NCI-H1092 (cell line): ENCODE measurements around the gene DEFB119.
"Not testable (repeated sequence)": the region's sequence is repeated elsewhere in the genome, so short reads cannot be mapped to it uniquely, and the experiment has no call there.

Source experiments
- DNase-seq: peaks from one replicate; lab custom pipeline; 2025; lab: John Stamatoyannopoulos, UW

The DEFB119 gene, protein sequence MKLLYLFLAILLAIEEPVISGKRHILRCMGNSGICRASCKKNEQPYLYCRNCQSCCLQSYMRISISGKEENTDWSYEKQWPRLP

DNA sequence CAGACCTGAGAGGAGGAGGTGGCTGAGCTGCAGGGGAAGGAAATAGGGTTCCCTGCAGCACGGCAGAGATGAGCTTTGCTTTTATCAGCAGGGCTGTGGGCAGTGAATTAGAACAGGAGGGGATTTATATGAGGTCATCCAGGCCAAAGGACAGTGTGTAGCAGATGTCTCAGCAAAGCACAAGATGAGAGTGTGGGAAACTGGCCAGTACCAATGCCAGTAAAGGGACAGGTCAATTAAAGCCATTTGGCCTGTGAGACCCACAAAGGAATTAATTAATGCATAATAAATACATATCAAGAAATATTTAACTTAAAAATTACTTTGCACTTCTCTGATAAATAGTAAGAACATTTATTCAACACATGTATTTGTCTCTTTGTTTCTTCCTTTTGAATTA lies at the start of gene DEFB119:
Gene DEFB119, minus strand, starts transcription at position 101 of the 400 bp plus-strand sequence. CDS start 107 bp downstream, outside the sequence.
- DNase-seq = no peak

DNA sequence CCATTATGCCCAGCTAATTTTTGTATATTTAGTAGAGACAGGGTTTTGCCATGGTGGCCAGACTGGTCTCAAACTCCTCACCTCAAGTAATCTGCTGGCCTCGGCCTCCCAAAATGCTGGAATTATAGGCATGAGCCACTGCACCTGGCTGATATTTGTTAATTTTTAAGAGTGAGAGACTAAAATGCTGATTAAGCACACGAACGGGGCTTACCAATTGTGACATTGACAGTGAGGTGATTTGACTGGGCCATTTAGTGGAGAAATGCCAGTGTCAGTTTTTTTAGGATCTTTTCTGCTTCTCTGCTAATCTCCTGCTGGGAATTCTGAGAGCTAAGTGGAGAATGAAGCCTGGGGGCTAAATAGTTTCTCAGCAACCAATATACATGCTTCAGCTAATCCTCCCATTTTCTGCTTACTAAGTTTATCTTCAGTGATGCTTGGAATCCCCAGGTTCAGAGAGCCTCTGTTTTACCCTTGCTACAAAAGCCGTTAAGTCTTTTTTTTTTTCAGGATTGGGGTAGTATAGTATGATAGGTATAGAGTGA lies 40.3 kb upstream of the DEFB119 start:
- DNase-seq = no peak

DNA sequence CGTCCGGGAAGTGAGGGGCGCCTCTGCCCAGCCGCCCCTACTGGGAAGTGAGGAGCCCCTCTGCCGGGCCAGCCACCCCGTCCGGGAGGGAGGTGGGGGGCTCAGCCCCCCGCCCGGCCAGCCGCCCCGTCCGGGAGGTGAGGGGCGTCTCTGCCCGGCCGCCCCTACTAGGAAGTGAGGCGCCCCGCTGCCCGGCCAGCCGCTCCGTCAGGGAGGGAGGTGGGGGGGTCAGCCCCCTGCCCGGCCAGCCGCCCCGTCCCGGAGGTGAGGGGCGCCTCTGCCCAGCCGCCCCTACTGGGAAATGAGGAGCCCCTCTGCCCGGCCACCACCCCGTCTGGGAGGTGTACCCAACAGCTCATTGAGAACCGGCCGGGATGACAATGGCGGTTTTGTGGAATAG lies 37.2 kb upstream of the DEFB119 start:
- DNase-seq = not testable (repeated sequence)

DNA sequence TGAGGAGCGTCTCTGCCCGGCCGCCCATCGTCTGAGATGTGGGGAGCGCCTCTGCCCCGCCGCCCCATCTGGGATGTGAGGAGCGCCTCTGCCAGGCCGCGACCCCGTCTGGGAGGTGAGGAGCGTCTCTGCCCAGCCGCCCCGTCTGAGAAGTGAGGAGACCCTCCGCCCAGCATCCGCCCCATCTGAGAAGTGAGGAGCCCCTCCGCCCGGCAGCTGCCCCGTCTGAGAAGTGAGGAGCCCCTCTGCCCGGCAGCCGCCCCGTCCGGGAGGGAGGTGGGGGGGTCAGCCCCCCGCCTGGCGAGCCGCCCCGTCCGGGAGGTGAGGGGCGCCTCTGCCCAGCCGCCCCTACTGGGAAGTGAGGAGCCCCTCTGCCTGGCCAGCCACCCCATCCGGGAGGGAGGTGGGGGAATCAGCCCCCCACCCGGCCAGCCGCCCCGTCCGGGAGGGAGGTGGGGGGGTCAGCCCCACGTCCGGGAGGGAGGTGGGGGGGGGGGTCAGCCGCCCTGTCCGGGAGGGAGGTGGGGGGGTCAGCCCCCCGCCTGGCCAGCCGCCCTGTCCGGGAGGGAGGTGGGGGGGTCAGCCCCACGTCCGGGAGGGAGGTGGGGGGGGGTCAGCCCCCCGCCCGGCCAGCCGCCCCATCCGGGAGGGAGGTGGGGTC lies 36.6 kb upstream of the DEFB119 start:
- not testable (repeated sequence) for DNase-seq

DNA sequence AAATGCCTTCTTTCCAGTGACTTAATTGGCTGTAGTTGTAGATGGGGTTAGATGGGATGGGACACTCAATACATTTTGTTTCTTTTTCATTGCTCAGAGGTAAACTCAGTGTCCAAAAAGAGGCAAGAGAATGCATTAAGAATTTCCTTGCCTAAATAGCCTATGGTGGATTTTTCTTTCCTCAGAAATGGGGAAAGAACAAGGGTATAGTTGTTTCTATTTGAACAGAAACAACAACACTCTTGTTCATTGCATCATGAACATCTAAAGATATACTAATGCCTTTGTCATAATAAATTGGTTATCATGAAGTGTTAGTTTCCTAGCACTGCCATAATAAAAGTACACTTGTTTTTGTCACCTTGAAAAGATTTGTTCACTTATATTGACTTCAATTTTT lies 35.4 kb upstream of the DEFB119 start:
- DNase-seq = no peak

DNA sequence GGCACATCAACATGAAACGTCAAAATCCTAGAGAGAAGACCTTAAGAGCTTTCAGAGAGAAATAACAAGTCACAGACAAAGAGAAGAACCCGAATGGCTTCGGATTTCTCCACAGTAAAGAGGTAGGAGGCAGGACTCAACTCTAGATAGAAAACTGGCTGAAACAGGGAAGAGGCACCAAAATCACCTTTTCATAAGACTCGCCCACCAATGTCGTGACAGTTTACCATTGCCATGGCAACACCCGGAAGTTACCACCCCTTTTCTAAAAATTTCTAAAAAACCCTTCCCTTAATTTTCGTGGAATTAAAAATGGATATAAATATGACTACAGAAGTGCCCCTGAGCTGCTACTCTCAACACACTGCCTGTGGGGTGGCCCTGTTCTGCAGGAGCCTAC lies 27.9 kb upstream of the DEFB119 start:
- DNase-seq = no peak

DNA sequence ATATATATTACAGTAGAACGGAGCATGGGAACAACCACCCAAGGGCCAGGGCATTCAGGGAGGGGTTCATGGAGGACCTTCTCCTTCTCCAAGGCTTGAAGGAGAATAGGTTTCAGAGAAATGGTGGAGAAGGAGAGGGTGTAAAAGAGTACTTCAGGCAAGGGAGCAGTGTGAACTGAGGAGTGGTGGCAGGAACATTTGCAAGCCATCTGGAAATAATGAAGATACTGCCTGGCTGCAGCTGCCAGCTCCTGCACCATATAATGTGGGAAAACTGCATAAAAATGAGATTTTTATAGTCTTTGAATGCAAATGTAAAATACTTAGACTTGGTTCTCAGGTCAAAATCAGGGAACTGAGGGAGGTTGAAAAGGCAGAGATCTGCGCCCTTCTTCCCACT lies 25.3 kb upstream of the DEFB119 start:
- DNase-seq = no peak

DNA sequence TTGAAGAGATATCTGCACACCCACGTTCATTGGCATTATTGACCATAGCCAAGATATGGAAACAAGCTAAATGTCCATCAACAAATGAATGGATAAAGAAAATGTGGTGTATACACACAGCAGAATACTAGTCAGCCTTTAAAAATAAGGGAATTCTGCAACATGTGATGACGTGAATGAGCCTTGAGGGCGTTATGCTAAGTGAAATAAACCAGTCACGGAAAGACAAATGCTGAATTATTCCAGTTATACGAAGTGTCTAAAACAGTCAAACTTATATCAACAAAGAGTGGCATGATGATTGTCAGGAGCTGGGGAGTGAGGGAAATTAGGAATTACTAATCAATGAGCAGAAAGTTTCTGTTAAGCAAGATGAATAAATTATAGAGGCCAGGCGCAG lies 24.0 kb upstream of the DEFB119 start:
- no peak for DNase-seq

DNA sequence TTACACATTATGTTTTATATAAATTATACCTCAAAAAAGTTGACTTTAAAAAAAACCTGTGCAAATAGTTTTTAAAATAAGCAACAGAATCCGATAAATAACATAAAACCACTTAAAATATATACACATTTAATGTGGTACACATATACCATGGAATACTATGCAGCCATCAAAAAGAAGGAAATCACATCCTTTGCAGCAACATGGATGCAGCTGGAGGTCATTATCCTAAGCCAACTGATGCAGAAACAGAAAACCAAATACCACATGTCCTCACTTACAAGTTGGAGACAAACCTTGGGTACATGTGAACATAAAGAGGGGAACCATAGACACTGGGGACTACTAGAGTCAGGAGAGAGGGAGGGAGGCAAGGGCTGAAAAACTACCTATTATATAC lies 19.6 kb upstream of the DEFB119 start:
- no peak for DNase-seq

DNA sequence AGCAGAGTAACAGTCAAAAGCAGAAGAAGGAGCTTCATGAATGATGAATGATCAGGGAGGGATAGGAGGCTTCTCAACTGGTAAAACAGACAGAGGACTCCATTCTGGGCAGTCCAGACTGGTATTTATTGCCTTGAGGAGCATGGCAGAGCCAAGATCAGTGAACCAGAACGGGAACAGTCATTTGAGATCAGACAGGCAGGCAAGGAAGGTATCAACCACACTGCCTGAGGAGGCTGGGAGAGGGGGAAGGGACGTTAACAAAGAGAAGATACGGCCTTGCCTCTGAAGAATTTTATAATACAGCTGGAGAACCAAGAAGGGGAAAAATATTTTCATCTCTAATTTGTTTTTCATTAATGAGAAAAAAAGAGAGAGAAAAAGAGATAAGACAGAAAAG lies 15.7 kb upstream of the DEFB119 start, which contains the start of gene DEFB121:
Gene DEFB121, minus strand, starts transcription at position 101 of the 400 bp plus-strand sequence. Its CDS starts 63 bp downstream, at position 38.
- DNase-seq = no peak

DNA sequence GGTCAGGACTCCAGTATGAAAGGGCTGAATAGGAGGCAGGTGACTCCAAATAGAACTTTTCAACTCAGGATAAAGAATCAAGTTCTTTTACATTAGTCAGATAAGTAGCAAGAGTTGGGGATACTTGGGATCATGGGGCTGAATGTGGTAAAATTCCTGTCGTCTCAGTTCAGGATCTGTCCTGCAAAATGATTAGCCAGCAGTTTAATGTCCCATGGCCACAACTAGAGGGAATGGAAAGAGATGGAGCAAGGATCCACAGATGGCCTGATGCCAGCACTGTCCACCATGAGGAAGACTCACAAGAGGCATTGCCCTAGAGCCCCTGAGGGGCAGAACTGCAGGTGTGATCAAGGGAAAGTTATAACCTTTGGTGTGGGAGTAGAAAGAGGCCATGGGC lies 13.5 kb upstream of the DEFB119 start:
- no peak for DNase-seq

DNA sequence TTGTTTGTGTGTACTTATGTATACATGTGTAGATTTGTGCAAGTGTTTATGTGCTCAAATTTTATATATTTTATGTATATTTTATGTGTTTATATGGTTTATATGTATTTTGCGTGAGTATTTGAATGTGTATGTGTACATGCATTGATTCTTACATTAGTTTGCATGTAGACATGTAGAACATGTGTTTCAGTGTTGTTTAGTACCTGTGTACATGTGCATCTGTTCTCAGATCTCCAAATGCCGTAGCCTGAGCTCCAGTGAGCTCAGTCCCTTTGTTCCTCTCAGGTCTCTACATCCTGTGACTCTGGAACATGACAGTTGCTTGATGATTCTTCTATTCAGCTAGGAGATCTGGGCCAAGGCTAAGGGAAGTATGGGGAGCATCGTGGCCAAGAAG lies 4.5 kb upstream of the DEFB119 start:
- no peak for DNase-seq

DNA sequence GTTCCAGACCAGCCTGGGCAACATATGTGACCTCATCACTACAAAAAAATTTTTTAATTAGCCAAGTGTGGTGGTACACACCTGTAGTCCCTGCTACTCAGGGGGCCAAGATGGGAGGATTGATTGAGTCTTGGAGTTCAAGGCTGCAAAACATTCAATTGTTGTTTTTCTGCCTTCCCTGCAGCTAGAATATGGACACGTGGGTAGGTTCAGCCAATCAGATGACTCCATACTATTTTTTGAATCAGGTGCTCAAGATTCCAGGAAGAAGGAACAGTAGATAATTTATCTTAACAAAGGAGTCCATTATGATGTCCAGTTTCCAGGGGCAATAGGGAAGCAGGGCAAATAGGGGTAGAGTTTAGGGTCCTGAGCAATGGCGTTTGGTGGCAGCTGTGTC lies 2.4 kb upstream of the DEFB119 start:
- DNase-seq = no peak

DNA sequence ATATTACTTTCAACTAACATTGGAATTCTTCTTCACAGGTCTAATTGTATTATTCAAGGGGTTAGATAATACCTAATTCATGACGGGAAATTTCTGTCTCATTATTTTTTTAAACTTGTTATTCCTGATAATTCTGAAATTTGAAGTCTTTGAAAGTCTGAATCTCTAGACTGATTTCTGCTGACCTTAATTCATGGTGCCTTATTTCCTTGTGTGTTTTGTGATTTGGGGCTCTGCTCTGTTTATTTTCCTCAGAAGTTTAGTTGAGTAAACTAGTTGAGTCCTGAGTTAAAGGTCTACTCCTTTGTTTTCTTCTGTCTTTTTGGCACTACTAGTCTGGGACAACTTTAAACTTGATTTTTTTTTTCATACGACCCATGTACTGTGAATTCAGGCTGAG lies 16.0 kb downstream of the DEFB119 start:
- DNase-seq = no peak

DNA sequence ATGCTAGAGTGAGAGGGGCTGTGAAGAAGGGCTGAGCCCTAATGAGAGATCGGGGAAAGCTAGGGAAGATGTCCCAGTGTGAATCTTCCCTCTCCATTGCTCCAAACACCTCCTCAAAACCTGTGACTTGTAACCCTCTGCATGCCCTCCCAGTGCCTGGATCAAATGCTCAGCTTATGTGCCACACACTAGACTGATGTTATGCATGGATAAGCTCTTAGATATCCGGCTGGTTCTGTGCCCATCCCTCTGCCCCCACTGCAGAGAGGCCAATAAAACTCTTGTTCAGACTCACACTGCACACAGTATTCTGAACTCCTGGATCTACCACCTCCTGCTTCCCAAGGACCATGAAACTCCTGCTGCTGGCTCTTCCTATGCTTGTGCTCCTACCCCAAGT lies 22.1 kb downstream of the DEFB119 start, which contains the start of gene DEFB118:
Gene DEFB118, plus strand, starts transcription at position 301 of the 400 bp plus-strand sequence. Its CDS starts 50 bp downstream, at position 351.
- DNase-seq = no peak

DNA sequence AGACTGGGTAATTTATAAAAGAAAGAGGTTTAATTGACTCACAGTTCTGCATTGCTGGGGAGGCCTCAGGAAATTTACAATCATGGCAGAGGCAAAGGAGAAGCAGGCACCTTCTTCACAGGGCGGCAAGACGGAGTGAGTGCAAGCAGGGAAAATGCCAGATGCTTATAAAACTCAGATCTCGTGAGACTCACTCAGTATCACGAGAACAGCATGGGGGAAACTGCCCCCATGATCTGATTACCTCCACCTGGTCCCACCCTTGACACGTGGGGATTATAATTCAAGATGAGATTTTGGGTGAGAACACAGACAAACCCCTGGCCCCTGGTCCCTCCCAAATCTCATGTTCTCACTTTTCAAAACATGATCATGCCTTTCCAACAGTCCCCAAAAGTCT lies 26.1 kb downstream of the DEFB119 start:
- DNase-seq = not testable (repeated sequence)

DNA sequence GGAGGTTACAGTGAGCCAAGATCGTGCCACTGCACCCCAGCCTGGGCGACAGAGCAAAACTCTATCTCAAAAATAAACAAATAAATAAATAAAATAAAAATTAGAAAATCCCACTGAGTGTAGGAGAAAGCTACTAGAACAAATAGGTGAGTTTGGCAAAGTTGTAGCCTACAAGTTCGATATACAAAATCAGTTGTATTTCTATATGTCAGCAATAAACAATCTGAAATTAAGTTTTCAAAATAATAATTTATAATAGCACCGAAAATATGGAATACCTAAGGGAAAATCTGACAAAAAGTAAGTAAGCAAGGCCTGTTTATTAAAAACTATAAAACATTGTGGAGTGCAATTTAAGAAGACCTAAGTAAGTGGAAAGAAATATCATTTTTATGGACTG lies 27.1 kb downstream of the DEFB119 start:
- DNase-seq = no peak

DNA sequence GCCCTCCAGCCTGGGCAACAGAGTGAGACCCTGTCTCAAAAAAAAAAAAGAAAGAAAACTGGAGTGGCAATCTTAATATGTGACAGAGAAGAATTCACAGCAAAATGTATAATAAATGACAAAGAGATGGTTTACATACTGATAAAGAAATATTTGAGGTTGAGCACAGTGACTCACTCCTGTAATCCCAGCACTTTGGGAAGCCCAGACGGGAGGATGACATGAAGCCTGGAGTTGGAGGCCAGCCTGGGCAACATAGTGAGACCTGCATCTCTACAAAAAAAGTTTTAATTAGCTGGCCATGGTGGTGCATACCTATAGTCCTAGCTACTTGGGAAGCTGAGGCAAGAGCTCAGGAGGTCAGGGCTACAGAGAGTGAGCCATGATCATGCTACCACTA lies 34.4 kb downstream of the DEFB119 start:
- DNase-seq = no peak

DNA sequence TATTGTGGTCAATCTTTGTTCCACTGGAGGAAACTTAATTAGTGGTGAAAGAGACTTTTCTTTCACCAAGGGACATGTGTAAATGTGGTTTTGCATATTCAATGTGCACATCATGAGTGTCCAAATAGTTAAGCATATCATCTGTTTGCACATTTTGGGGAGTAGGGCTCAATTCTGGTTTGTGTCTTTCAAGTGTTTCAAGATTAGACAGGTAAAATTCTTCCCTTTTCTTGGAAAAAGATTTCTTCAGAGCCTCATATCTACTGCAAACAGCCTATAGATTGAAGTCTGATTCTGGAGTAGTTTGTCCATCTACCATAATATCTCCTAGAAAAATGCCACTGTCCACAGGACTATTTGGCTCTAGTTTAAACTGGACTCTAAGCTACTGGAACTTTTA lies 48.9 kb downstream of the DEFB119 start:
- DNase-seq = no peak

DNA sequence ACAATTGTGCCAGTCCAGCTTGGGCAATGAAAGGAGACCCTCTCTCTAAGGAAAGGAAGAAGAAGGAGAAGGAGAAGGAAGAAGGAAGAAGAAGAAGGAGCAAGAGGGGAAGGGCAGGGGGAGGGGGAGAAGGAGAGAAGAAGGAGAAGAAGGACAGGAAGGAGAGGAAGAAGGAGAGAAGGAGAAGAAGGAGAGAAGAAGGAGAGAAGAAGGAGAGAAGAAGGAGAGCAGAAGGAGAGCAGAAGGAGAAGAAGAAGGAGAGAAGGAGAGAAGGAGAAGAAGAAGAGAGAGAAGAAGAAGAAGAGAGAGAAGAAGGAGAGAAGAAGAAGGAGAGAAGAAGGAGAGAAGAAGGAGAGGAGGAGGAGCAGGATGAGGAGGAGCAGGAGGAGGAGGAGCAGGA lies 59.5 kb downstream of the DEFB119 start:
- no peak for DNase-seq
